NOMO-1 treated with DMSO at 0.1 percent for 48 hours (cell line): ENCODE results near the gene LY6G5C.

Source experiments
- DNase-seq: peaks from one replicate; lab custom pipeline; 2025; ENCODE audit not compliant: unreplicated experiment; lab: John Stamatoyannopoulos, UW

Gene LY6G5C, protein sequence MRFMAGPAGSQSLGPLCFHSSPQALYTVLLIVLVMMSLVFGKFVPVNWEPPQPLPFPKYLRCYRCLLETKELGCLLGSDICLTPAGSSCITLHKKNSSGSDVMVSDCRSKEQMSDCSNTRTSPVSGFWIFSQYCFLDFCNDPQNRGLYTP

DNA sequence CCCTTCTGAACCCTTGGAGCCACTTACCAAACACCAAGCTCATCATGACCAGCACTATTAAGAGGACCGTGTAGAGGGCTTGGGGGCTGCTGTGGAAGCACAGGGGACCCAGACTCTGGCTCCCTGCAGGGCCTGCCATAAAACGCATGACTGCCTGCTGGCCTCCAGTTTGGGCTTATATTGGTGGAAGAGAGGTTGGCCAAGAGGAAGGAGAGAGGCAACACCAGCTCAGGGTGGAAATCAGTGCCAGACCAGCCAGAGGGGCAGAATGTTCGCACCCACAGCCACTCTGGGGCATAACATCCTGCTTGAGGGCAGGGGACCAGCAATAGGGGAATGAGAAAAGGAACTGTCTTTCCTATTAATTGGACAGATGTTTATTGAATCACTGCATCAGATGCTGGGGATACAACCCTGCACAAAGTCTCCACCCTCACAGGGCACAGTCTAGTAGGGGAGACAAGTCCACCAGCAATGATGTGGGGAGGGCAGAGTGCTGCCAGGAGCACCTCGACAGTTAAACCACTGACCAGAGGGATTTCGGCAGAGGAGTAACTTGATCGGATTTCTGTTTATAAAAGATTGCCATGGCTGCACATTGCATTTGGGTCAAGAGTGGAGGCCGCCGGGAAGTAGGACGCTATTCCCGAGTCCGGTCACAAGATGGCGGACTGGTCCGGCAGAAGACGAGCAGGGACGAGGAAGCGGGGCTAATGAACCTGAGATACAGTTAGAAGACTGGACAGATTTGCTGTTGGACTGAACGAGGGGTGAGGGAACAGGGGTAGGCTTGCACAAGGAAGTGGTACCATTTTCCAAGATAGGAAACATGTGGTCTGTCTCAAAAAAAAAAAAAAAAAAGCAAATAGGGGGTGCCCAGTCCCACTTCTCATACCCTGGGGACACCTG is at the start of gene LY6G5C:
Gene LY6G5C (minus strand): TSS at position 842 of the 909 bp plus-strand sequence. CDS start 694 bp downstream, at position 148.
- peak; percentile 72 for DNase-seq

DNA sequence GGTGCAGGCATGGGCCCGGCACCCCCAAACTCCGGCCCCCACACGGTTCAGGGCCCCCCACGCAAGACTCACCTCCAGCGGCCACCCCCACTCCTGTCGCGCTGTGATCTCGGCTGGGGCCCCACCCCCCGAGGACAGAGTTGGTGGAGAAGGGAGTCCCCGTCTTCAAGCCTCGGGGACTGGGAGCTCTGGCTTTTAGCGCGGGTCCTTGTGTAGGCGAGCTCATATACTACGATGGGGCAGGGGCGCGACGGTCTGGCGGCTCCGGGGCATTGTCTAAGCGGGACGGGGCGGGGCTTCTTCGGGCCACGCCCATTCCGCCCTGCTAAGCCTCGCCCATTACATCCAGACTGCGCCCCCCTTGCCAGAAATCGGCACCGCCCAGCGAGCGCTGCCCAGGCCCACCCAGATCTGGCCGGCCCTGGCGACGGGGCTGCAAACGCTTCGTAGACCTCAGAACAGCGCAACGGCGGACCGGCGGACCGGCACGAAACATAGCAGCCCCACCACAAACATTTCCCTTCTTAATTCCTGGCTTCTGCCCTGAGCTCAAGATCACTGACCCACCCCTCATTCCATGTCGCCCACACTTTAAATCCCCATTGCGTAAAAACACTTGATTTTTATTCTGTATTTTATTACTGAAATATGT is 49.2 kb upstream of the LY6G5C start:
- peak; percentile 67 for DNase-seq

- peak; percentile 81 for DNase-seq
These were observed 48.7 kb upstream of the LY6G5C start for GRCh38 chr6:31729515-31729978.

DNA sequence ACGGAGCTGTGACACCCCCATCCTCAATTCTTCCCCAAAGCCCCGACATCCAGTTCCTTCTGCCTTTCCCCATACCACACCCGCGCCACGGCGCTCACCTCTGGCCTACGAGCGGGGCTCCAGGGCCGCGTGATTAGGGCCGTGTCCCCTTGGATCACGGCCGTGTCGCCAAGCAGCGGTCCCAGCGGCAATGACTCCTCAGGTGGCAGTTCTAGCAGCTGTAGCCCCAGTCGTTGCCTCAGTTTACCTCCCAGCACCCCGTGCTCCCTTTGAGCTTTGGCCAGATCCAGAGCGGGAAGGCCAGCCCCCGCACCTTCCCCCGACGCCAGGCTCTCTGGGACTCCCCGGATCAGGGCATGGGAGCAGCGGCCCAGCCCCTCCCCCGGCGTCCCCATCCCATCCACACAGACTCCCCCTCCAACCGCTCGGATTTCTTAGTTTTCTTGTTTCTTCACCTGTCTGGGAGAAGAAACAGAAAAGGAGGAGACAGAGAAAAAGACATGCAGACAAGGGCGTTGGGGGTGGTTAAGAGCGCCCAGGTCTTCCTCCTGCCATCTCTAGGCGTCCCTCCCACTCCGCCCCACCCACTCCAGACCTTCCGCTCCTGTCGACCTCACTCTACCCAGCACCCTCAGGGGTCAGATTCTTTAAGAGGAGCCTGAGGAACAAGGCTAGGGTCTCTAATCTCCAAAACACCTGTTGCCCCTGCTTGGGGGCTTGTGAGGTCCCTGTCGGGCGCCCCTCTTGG is 48.1 kb upstream of the LY6G5C start, which contains the start of gene DDAH2:
Gene DDAH2 (minus strand): TSS at position 533 of the 748 bp plus-strand sequence. CDS start 138 bp downstream, at position 395.
- DNase-seq = no peak

DNA sequence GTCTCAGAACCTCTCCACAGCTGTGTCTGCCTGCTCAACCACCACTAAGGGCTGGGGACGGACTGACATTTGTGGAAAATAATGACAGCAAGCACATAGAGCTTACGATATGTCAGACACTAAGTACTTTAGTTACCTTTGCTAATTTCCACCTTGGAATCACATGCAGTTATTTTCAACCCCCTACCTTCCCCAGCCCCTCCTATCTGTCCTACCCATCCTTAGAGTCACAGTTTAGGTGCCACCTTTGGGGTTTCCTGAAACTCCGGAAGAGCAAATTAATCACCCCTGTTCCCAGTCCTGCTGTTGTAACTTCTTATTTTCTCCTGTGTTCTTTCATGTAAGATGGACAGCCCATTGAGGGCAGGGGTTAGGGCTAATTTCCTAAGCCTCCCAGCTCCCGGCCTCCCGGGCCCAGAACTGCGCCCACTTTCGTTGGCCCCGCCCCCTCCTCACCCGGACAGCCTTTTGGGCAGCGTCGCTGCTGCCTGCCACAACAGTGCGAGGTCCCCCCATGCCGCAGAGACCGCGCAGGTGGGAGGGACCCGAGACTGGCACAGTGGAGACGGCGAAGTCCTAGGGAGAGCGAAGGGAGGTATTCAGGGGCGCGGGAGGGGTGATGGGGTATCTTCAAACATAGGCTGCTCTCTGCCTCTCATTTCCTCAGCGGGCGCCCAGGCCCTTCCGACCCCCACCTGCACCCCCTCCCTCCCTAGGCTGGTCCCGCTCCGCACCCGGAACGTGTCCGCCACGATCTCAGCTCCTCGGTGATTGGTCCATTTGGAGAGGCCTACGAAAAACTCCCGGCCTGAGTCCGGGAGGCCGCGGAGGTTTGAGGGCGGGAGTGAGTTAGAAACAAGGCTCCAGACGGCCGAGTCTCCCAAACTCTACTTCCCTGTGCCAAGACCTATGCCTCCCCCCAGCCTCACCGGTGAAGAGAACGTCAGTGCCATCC is 47.1 kb upstream of the LY6G5C start:
- DNase-seq = no peak

GRCh38 chr6:31727034-31727716 is 46.3 kb upstream of the LY6G5C start:
- DNase-seq = peak; percentile 94

GRCh38 chr6:31725502-31726350 is 44.9 kb upstream of the LY6G5C start:
- no peak for DNase-seq

GRCh38 chr6:31723980-31724691 is 43.3 kb upstream of the LY6G5C start:
- DNase-seq = no peak

GRCh38 chr6:31723245-31723979 is 42.5 kb upstream of the LY6G5C start, which contains the start of gene MPIG6B:
TSS of gene MPIG6B (plus strand) at chr6:31723373. CDS start at chr6:31723384, 11 bp downstream.
- DNase-seq = no peak

- DNase-seq = no peak
These were observed 41.3 kb upstream of the LY6G5C start for GRCh38 chr6:31722173-31722572.

GRCh38 chr6:31721351-31722020 is 40.6 kb upstream of the LY6G5C start, which contains the start of gene LY6G6C:
TSS of gene LY6G6C (minus strand) at chr6:31721746. CDS start at chr6:31721679, 67 bp downstream.
- DNase-seq = no peak

GRCh38 chr6:31720196-31720770 is 39.4 kb upstream of the LY6G5C start:
- DNase-seq = no peak

DNA sequence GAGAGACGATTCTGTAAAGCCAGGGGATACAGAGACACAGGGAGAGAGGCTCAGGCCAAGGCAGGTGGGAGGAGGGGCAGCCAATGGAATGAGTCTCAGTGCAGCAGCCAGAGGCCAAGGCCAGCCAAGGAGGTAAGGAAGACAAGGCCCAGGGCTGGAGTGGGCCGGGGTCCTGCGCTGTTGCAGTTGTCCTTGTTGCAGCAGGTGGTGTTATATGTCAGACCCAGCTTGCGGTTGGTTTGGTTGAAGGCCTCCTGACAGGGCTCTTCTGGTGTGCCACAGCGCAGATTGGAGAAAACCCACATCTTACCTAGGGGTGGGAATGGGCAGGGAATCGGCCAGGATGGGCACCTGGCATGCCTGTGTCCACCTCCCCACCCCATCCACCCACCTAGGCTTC is 38.1 kb upstream of the LY6G5C start:
- no peak for DNase-seq

DNA sequence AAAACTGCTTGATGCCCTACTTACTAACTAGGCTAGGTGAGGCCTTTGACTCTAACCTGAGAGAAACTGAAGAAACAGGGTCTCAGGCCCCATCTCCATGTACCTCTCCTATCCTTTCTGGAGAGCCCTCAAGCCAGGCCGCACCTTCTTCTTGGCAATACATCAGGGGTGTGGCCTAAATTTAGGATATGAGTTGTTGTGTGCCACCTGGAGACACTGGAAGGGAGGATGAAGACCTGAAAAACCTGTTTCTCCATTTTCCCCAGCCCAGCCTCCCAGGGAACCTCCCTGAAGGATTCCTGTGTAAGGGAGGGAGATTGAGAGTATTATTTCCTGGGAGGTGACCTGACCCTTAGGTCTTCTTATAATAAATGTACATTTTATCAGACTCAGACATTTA is 37.4 kb upstream of the LY6G5C start:
- DNase-seq = no peak

DNA sequence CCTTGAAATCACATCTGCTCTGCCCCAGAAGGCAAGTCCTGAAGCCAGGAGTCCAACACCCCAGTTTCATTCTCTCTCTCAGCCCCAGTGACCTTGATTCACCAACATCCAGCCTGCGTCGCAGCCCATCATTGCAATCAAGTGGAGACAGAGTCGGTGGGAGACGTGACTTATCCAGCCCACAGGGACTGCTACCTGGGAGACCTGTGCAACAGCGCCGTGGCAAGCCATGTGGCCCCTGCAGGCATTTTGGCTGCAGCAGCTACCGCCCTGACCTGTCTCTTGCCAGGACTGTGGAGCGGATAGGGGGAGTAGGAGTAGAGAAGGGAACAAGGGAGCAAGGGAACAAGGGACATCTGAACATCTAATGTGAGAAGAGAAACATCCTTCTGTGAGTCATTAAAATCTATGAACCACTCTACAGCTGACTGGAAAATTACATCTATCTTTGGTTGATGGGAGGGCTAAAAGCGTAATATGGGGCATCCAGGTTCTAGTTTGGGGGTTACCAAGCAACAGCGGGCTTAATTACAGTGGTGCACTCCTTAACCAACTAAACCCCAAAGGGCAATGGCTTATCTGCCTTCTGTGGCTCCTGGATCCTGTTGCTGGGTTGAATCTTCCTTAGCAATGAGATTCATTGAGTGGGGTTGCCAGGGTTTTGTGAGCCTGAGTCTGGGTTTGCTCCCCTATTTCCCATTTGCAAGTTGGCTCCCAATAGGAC is 36.8 kb upstream of the LY6G5C start:
- no peak for DNase-seq
